Measurements from ENCODE around the gene LDB2.

LDB2 gene

DNA sequence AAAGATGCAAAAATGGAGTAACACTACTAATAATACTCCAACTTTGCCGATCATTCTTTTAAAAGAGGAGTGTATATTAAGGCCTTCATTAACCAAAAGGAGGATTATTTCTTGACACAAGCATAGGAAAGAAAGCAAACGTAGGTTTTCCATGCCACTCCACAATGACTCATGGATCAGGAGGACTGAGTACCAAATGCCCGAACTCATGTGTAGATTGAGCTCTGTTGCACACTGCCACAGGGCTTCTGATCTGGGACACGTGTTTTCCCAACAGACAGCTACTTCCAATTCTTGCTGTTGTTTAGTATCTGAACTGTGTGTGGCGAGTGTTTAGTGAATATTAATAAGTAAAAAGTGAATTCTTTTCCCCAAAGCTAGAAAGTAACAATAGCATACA, 131.2 kb downstream of the LDB2 start:
- H3K9ac ChIP-seq: no peak overlapping the region
- H3K36me3 ChIP-seq (ENCODE audit: control insufficient read depth, insufficient read depth, low read length): no peaks in the 10 kb centered on the region
- no peak overlapping the region for H3K4me3 ChIP-seq (ENCODE audit: low read depth, low read length)
- no peaks in the 10 kb centered on the region for H3K27me3 ChIP-seq (ENCODE audit: control insufficient read depth, insufficient read depth, low read length)
- H2AFZ ChIP-seq: no peak overlapping the region
- H3K79me2 ChIP-seq: no peaks in the 10 kb centered on the region
- H3K27ac ChIP-seq: no peak overlapping the region
- no peak overlapping the region for H3K4me2 ChIP-seq (ENCODE audit: low read length)
- no peaks in the 10 kb centered on the region for H3K4me1 ChIP-seq
- TF ChIP-seq, protein P1, sequence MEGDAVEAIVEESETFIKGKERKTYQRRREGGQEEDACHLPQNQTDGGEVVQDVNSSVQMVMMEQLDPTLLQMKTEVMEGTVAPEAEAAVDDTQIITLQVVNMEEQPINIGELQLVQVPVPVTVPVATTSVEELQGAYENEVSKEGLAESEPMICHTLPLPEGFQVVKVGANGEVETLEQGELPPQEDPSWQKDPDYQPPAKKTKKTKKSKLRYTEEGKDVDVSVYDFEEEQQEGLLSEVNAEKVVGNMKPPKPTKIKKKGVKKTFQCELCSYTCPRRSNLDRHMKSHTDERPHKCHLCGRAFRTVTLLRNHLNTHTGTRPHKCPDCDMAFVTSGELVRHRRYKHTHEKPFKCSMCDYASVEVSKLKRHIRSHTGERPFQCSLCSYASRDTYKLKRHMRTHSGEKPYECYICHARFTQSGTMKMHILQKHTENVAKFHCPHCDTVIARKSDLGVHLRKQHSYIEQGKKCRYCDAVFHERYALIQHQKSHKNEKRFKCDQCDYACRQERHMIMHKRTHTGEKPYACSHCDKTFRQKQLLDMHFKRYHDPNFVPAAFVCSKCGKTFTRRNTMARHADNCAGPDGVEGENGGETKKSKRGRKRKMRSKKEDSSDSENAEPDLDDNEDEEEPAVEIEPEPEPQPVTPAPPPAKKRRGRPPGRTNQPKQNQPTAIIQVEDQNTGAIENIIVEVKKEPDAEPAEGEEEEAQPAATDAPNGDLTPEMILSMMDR (IDR thresholded peaks at IDR 0.05): no peak
- no peaks in the 10 kb centered on the region for H3K9me3 ChIP-seq (ENCODE audit: control insufficient read depth, low read length)

DNA sequence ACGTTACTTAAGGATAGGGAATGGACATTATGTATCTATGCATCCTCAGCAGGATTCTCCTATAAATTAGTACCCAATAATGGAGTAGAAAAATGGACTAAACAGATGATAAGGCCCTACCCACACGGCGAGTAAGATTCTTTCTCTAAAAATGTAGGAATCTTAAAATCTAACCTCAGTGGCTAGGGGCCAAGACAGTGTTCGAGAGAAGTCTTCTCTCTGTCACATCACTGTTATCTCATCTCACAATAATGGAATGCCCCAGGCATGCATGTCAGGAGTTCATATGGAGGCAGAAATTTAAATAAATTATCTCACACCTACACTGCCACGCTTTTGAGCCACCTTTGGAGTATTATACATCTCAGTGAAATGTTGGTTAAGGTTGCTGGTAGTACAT, 132.9 kb downstream of the LDB2 start:
- H2AFZ ChIP-seq: no peak overlapping the region
- H3K27ac ChIP-seq: no peak overlapping the region
- H3K27me3 ChIP-seq (ENCODE audit: control insufficient read depth, insufficient read depth, low read length): no peaks in the 10 kb centered on the region
- H3K9me3 ChIP-seq (ENCODE audit: control insufficient read depth, low read length): no peaks in the 10 kb centered on the region
- no peaks in the 10 kb centered on the region for H3K4me1 ChIP-seq
- H3K4me3 ChIP-seq (ENCODE audit: low read depth, low read length): no peak overlapping the region
- no peaks in the 10 kb centered on the region for H3K79me2 ChIP-seq
- H3K36me3 ChIP-seq (ENCODE audit: control insufficient read depth, insufficient read depth, low read length): no peaks in the 10 kb centered on the region
- H3K4me2 ChIP-seq (ENCODE audit: low read length): no peak overlapping the region
- no peak overlapping the region for H3K9ac ChIP-seq
- TF ChIP-seq, protein P1 (IDR thresholded peaks at IDR 0.05): no peak

DNA sequence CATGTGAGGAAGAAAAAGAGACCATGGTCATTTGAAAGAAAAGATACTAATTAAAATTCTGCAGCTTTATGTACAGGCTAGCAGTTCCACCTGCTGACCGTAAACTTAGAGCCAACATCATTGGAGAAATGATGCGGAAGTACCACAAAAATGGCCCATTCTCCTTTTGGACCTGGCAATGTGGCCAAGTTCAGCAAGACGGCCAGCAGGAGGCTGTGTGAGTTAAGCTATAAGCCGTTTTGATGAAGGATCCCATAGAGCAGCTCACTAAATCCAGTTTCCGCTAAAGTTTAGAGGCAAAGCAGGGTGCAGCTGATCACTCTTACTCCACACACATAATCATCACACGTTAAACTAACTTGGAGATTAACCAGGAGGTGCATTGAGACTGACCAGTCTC, 133.8 kb downstream of the LDB2 start:
- Histone ChIP-seq H3K9me3 (ENCODE audit: control insufficient read depth, low read length) (no peaks in the 10 kb centered on the region), H3K27me3 (ENCODE audit: control insufficient read depth, insufficient read depth, low read length) (no peaks in the 10 kb centered on the region), H3K4me3 (ENCODE audit: low read depth, low read length) (no peak overlapping the region), H3K79me2 (no peaks in the 10 kb centered on the region), H3K9ac (no peak overlapping the region), H3K27ac (no peak overlapping the region), H3K4me1 (no peaks in the 10 kb centered on the region), H3K4me2 (ENCODE audit: low read length) (no peak overlapping the region), H2AFZ (no peak overlapping the region), H3K36me3 (ENCODE audit: control insufficient read depth, insufficient read depth, low read length) (no peaks in the 10 kb centered on the region)
- TF ChIP-seq, protein P1 (IDR thresholded peaks at IDR 0.05): no peak

DNA sequence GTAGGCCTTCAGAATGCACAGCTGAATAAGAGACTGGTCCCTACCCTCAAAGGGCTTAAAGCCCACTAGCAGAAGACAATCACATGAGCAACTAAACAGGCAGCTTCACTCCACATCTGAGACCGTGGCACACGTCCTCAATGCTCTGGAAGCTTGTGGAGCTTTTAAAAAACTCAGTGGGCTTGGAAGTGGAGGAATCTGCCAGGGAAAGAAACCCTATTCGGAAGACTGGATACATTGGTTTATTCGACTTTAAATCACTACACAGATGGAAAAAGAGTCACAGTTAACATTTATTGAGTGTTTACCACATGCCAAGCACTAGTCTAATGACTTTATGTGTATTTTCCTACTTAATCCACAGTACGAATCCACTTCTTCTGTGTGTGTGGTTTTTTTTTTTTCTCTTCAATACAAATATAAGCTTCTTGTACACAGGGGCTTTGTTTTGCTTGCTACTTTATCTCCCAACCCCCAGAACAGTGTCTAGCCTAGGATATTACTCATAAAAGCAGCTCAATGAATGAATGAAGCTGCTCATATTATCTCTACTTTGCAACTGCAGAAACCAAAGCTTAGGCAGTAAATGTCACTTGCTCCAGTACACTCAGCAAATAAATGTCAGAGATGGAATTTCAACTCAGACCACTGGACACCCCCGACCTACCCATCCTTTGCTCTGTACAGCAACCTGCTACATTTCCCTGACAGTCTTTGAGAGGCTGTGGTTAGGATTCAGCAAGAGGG, 137.7 kb downstream of the LDB2 start:
- H3K9me3 ChIP-seq (ENCODE audit: control insufficient read depth, low read length): no peaks in the 10 kb centered on the region
- no peak overlapping the region for H3K9ac ChIP-seq

More for the DNA sequence above, 137.7 kb downstream of the LDB2 start:
- Histone ChIP-seq H3K4me3 (ENCODE audit: low read depth, low read length) (no peak overlapping the region), H2AFZ (no peak overlapping the region), H3K27ac (no peak overlapping the region), H3K4me1 (no peaks in the 10 kb centered on the region), H3K79me2 (no peaks in the 10 kb centered on the region), H3K36me3 (ENCODE audit: control insufficient read depth, insufficient read depth, low read length) (no peaks in the 10 kb centered on the region), H3K4me2 (ENCODE audit: low read length) (no peak overlapping the region), H3K27me3 (ENCODE audit: control insufficient read depth, insufficient read depth, low read length) (no peaks in the 10 kb centered on the region)
- TF ChIP-seq, protein P1 (IDR thresholded peaks at IDR 0.05): no peak
